NB4 (cell line): ENCODE results near the gene ACTR8.

Experiments
- DNase-seq: peaks from one replicate; pipeline ENCODE4 v3.0.0; 2010; ENCODE audit warnings: low read depth
- H3K4me3 ChIP-seq: one replicate; pipeline ENCODE4 v1.5.1; 2011; ENCODE audit warnings: mild to moderate bottlenecking, low read depth, low read length, moderate library complexity
- CTCF ChIP-seq: IDR thresholded peaks from one replicate; pipeline ENCODE4 v1.5.1; 2012; ENCODE audit warnings: low read depth, low read length
- MYC ChIP-seq: IDR thresholded peaks from 2 replicates; pipeline ENCODE4 v1.6.1; 2011; ENCODE audit warnings: low read depth, low read length
- POLR2A ChIP-seq: IDR thresholded peaks from 2 replicates; pipeline ENCODE4 v1.6.1; 2011; ENCODE audit warnings: mild to moderate bottlenecking; ENCODE audit not compliant: insufficient read length; ENCODE audit errors: extremely low read depth
- TF ChIP-seq, protein P1 (sequence below): IDR thresholded peaks from 2 replicates; pipeline ENCODE4 v1.6.1; 2011; ENCODE audit warnings: low read depth, low read length

The ACTR8 gene

DNA sequence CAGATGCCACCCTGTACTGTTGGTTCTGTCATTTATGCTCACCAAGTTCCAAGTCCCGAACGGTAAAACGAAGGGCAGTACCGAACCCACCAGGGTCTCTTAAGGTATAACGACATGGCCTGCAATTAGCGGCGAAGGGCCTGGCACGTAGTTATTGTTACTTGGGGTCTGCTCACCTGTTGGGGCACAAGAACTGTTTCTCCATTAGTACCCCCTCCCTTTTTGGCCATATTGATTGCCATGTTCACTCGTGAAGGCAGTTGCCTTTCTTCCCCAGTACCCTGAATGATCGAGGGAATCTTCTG, 35.1 kb downstream of the ACTR8 start:
- TF ChIP-seq CTCF (no peak), POLR2A (no peak), MYC (no peak)
- TF ChIP-seq, protein P1, sequence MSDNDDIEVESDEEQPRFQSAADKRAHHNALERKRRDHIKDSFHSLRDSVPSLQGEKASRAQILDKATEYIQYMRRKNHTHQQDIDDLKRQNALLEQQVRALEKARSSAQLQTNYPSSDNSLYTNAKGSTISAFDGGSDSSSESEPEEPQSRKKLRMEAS = no peak
- H3K4me3 ChIP-seq = no peak overlapping the region
- DNase-seq = no peak

DNA sequence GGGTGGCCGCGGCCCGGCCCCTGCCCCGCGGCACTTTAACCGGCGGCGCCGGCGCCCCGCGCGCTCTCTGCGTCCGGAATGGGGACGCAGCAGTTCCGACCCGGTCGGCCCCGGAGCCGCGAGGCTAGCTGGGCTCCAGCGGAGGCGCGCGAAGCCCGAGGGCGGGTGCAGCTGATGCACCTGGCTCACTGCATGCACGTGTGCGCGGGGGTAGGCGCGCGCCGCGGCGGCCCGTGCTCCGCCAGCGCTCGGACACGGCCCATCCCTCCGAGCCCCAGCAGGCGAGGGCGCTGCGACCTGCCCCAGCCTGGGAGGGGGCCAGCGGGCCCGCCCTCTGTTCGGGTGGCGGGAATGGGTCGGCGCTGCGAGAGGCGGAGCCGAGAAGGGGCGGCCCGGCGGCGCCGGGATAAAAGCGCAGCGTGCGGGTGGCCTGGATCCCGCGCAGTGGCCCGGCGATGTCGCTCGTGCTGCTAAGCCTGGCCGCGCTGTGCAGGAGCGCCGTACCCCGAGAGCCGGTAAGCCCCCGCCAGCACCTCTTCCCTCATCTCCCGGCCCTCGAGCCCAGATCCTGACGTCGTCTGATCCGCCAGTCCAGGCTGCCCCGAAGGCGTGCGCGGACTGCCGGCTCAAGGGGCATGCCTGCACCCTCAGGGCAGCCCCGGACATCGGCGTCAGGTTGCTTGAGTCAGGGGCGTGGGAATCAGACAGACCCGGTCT, 35.7 kb downstream of the ACTR8 start, which contains the start of the genes CHDH and IL17RB:
Gene CHDH (minus strand): TSS at position 286 of the 717 bp plus-strand sequence. CDS start 22,411 bp downstream, outside the sequence.
Gene IL17RB (plus strand): TSS at position 435 of the 717 bp plus-strand sequence. CDS start 21 bp downstream, at position 456.
- no peak for DNase-seq
- no peak for TF ChIP-seq CTCF
- TF ChIP-seq POLR2A = no peak
- TF ChIP-seq, protein P1 = no peak
- TF ChIP-seq MYC = no peak
- H3K4me3 ChIP-seq = no peak within 1 kb of the TSS

GRCh38 chr3:53845881-53846133, 36.1 kb downstream of the ACTR8 start:
- TF ChIP-seq POLR2A (no peak), CTCF (no peak), MYC (no peak)
- TF ChIP-seq, protein P1 = no peak
- H3K4me3 ChIP-seq = no peak overlapping the region
- no peak for DNase-seq

- no peak overlapping the region for H3K4me3 ChIP-seq
- no peak for DNase-seq
- peak; percentile 6 for TF ChIP-seq CTCF
- TF ChIP-seq MYC = no peak
Measured at GRCh38 chr3:53845103-53845880, 36.7 kb downstream of the ACTR8 start.

DNA sequence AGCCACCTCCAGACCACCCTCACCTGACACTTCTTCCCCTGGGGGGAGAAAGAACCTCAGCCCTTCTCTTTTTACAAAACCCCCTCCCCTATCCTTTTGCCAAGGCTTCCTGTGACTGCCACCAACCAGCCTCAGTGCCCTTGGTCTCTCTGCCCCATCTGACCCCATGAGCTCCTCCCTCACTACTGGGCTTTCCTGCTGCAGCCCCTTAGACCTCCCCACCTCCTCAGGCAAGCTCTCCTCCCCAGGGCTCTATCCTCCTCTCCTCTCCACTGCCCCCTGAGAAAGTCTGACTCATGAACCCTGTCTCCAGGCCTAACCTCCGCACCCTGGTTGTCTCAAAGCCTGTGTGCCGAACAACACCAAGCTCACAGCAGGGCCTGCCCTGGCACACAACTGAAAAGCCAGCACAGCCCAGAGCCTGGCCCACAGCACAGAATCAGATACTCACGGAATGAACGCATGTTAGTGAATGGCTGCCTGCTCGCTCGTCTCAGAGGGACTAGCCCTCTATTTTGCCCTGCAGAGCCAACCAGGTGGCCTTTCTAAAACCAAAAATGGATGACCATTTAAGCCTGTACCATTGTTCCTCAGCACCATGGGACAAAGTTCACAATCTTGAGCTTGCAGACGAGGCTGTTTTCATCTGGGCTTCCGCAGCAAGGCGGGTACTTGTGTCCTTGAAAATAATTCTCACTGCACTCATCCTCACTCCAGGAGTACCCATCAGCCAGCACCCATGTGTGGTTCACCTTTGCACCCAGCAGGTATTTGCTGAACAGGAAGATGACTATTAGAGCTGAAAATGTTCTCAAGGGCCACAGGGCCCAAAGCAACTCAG, 37.5 kb downstream of the ACTR8 start:
- no peak for DNase-seq
- no peak overlapping the region for H3K4me3 ChIP-seq
- no peak for TF ChIP-seq POLR2A
- no peak for TF ChIP-seq CTCF
- no peak for TF ChIP-seq MYC
- TF ChIP-seq, protein P1 = no peak
